ENCODE measurements around the gene RHOT1.
"Not testable (repeated sequence)": the region's sequence is repeated elsewhere in the genome, so short reads cannot be mapped to it uniquely, and the experiment has no call there.

RHOT1 gene

GRCh38 chr17:32124985-32125847, 17.1 kb upstream of the RHOT1 start:
- DNase-seq = no peak

- no peak for DNase-seq
These were observed 16.5 kb upstream of the RHOT1 start for GRCh38 chr17:32125848-32126153.

GRCh38 chr17:32126325-32126724, 16.0 kb upstream of the RHOT1 start:
- no peak for DNase-seq

GRCh38 chr17:32126746-32127145, 15.6 kb upstream of the RHOT1 start:
- DNase-seq = no peak

GRCh38 chr17:32127158-32127897, 15.0 kb upstream of the RHOT1 start:
- DNase-seq = peak; percentile 80 to 82

- DNase-seq = not testable (repeated sequence)
These were observed 13.8 kb upstream of the RHOT1 start for GRCh38 chr17:32128470-32128869.

- DNase-seq = peak; percentile 29 to 49
These were observed 6.7 kb upstream of the RHOT1 start for GRCh38 chr17:32135497-32136117.

GRCh38 chr17:32136856-32137255, 5.4 kb upstream of the RHOT1 start:
- DNase-seq = no peak

- not testable (repeated sequence) for DNase-seq
These were observed 2.8 kb upstream of the RHOT1 start for GRCh38 chr17:32139504-32139903.

- DNase-seq = no peak
These were observed 1.0 kb upstream of the RHOT1 start for GRCh38 chr17:32141258-32141657.

GRCh38 chr17:32141679-32142037, 644 bp upstream of the RHOT1 start:
- DNase-seq = no peak

- peak; percentile 28 to 39 for DNase-seq
These were observed 690 bp downstream of the RHOT1 start for GRCh38 chr17:32142857-32143526.

GRCh38 chr17:32143527-32143870, 1.2 kb downstream of the RHOT1 start:
- DNase-seq = no peak

- DNase-seq = not testable (repeated sequence)
These were observed 2.1 kb downstream of the RHOT1 start for GRCh38 chr17:32144442-32144841.

- no peak for DNase-seq
These were observed 6.0 kb downstream of the RHOT1 start for GRCh38 chr17:32148351-32148750.

GRCh38 chr17:32150358-32150757, 8.1 kb downstream of the RHOT1 start:
- DNase-seq = no peak

- DNase-seq = no peak
These were observed 9.8 kb downstream of the RHOT1 start for GRCh38 chr17:32152130-32152529.

- DNase-seq = no peak
These were observed 13.6 kb downstream of the RHOT1 start for GRCh38 chr17:32155896-32156295.

- no peak for DNase-seq
These were observed 14.4 kb downstream of the RHOT1 start for GRCh38 chr17:32156656-32157055.

GRCh38 chr17:32157225-32157624, 14.9 kb downstream of the RHOT1 start:
- DNase-seq = no peak

GRCh38 chr17:32158870-32159585, 16.7 kb downstream of the RHOT1 start:
- DNase-seq = no peak

- DNase-seq = no peak
These were observed 17.5 kb downstream of the RHOT1 start for GRCh38 chr17:32159586-32160438.

Data from stimulated activated CD4-positive, alpha-beta T cell treated with anti-CD3 and anti-CD28 coated beads, Interleukin-2, amount 100 ng/mL, for 24 hours (primary cell).